A549 (cell line): Measurements from ENCODE around the gene CSTPP1. TPM values are rescaled to one million over a fixed set of nuclear protein-coding genes. Genes with fewer than 3 reads are reported as not detected.

ENCODE experiments used
- ATAC-seq, 2 experiments: fragments of 200-7000 bp in 1 of 2; fragments of >200 bp in 1 of 2; cut with Nextera tagmentation in 1 of 2; cut with Tn5 transposase in 1 of 2; 3 replicates each; pipeline versions ENCODE4 v1.8.0 to v1.9.1; 2018 to 2020; ENCODE audit warnings: mild to moderate bottlenecking in 1 of 2, moderate library complexity in 1 of 2
- CTCF ChIA-PET: fragments of 300-600 bp; sonication (Branson Sonifier 250); formaldehyde crosslinking; extraction: SDS; loops from one replicate; lab custom pipeline; 2021; ENCODE audit warnings: antibody characterized with exemption, inconsistent platforms; lab: Yijun Ruan, JAX
- POLR2A ChIA-PET: fragments of 350-600 bp; formaldehyde crosslinking; extraction: SDS; loops from one replicate; lab custom pipeline; 2021; ENCODE audit warnings: antibody characterized with exemption, inconsistent platforms; lab: Yijun Ruan, JAX
- DNase-seq, 2 experiments: peaks; one replicate each; pipeline versions ENCODE4 v3.0.0 to v3.0.0-alpha.2; 2011 to 2016; ENCODE audit warnings: low read depth in 1 of 2, low spot score in 1 of 2
- FAIRE-seq: peaks from 2 replicates; lab custom pipeline; 2011; peaks lifted over from hg19 to GRCh38; lab: Jason Lieb, UNC
- H3K27ac ChIP-seq, 2 experiments: fragments of >200 bp; sonication (Bioruptor Twin); formaldehyde crosslinking; 3 replicates each; pipeline ENCODE4 v1.5.1; 2016 to 2017
- H3K4me1 ChIP-seq: fragments of >200 bp; sonication (Bioruptor Twin); formaldehyde crosslinking; 3 replicates; pipeline ENCODE4 v1.6.1; 2016
- H3K4me2 ChIP-seq: fragments of >200 bp; sonication (Bioruptor Twin); formaldehyde crosslinking; 3 replicates; pipeline ENCODE4 v1.6.1; 2016
- H3K4me3 ChIP-seq: fragments of >200 bp; sonication (Bioruptor Twin); formaldehyde crosslinking; 3 replicates; pipeline ENCODE4 v1.5.1; 2016
- H3K9me3 ChIP-seq: fragments of >200 bp; sonication (Bioruptor Twin); formaldehyde crosslinking; 3 replicates; pipeline ENCODE4 v1.6.1; 2016
- BCL3 ChIP-seq: fragments of >200 bp; sonication (Bioruptor Twin); formaldehyde crosslinking; IDR thresholded peaks from 3 replicates; pipeline ENCODE4 v1.6.1; 2016
- BHLHE40 ChIP-seq: IDR thresholded peaks from 2 replicates; pipeline ENCODE4 v1.6.1; 2012; ENCODE audit warnings: low read depth, low read length, inconsistent platforms
- CBX2 ChIP-seq: fragments of 200-600 bp; sonication (generic); IDR thresholded peaks from 2 replicates; pipeline ENCODE4 v1.6.1; 2016; ENCODE audit warnings: low read depth, mild to moderate bottlenecking, borderline replicate concordance
- EHMT2 ChIP-seq: fragments of 200-600 bp; sonication (generic); IDR thresholded peaks from 2 replicates; pipeline ENCODE4 v1.6.1; 2016; ENCODE audit warnings: antibody characterized with exemption, low read depth, mild to moderate bottlenecking, moderate library complexity
- EP300 ChIP-seq, 2 experiments: fragments of >200 bp; sonication (Bioruptor Twin); formaldehyde crosslinking; IDR thresholded peaks; 2 replicates in 1 of 2; 3 replicates in 1 of 2; pipeline ENCODE4 v1.6.1; 2016 to 2017
- ESRRA ChIP-seq: fragments of 150-350 bp; IDR thresholded peaks from 2 replicates; pipeline ENCODE4 v1.6.1; 2014; ENCODE audit warnings: mild to moderate bottlenecking, low read length, borderline replicate concordance
- HDAC2 ChIP-seq: fragments of 200-600 bp; sonication (generic); IDR thresholded peaks from 2 replicates; pipeline ENCODE4 v1.6.1; 2016
- HMGXB4 ChIP-seq: fragments of 250-450 bp; sonication (Bioruptor Pico); IDR thresholded peaks from 2 replicates; pipeline ENCODE4 v1.5.0; 2021; ENCODE audit warnings: mild to moderate bottlenecking, moderate library complexity, borderline replicate concordance
- HOXA7 ChIP-seq: fragments of 250-450 bp; sonication (Bioruptor Pico); IDR thresholded peaks from 2 replicates; pipeline ENCODE4 v1.5.0; 2020; ENCODE audit warnings: mild to moderate bottlenecking, moderate library complexity
- HOXB13 ChIP-seq: fragments of 250-450 bp; sonication (Bioruptor Pico); IDR thresholded peaks from 2 replicates; pipeline ENCODE4 v1.5.0; 2020; ENCODE audit warnings: low read depth, mild to moderate bottlenecking, moderate library complexity
- PHF8 ChIP-seq: fragments of 200-600 bp; sonication (generic); IDR thresholded peaks from 2 replicates; pipeline ENCODE4 v1.6.1; 2016; ENCODE audit warnings: low read depth, mild to moderate bottlenecking, antibody characterized with exemption, moderate library complexity, borderline replicate concordance
- RARB ChIP-seq: fragments of 250-450 bp; sonication (Bioruptor Pico); IDR thresholded peaks from 2 replicates; pipeline ENCODE4 v1.8.0; 2021; ENCODE audit warnings: mild to moderate bottlenecking, moderate library complexity
- SMC3 ChIP-seq: fragments of >200 bp; sonication (Bioruptor Twin); formaldehyde crosslinking; IDR thresholded peaks from 3 replicates; pipeline ENCODE4 v1.6.1; 2018; ENCODE audit warnings: inconsistent platforms
- SREBF2 ChIP-seq: fragments of 450-650 bp; IDR thresholded peaks from 2 replicates; pipeline ENCODE4 v1.6.1; 2014; ENCODE audit warnings: mild to moderate bottlenecking, moderate library complexity
- TP53 ChIP-seq: fragments of 250-450 bp; sonication (Bioruptor Pico); IDR thresholded peaks from 2 replicates; pipeline ENCODE4 v1.5.0; 2021; ENCODE audit warnings: mild to moderate bottlenecking, moderate library complexity
- ZC3H11A ChIP-seq: fragments of 450-650 bp; IDR thresholded peaks from 2 replicates; pipeline ENCODE4 v1.6.1; 2014; ENCODE audit warnings: antibody characterized with exemption, mild to moderate bottlenecking
- ZFP36 ChIP-seq: fragments of 450-650 bp; IDR thresholded peaks from 2 replicates; pipeline ENCODE4 v1.6.1; 2014; ENCODE audit warnings: borderline replicate concordance; ENCODE audit not compliant: partially characterized antibody
- WGBS: methylation state at CpG from one replicate; pipeline ENCODE4 v1.1.6; 2017; ENCODE audit errors: missing lambda C conversion rate; 5-methylcytosine and 5-hydroxymethylcytosine counted together
- polyA plus RNA-seq, 4 experiments: library from polyadenylated mRNA; depleted of rRNA in 3 of 4; stranded (reverse); fragments of >200 nt; fragmentation: RNase III in 1 of 4; extraction: RNeasy Plus Mini Kit Qiagen cat#74134 plus additional on column Dnase treatment in 1 of 4; gene quantifications; 2 replicates in 3 of 4; 3 replicates in 1 of 4; pipeline ENCODE4 v1.2.3, GENCODE V29; 2011 to 2017
- TF ChIP-seq, protein P1 (sequence below): IDR thresholded peaks from 2 replicates; pipeline ENCODE4 v1.6.1; 2012
- TF ChIP-seq, protein P2 (sequence below): fragments of 250-450 bp; sonication (Bioruptor Pico); IDR thresholded peaks from 2 replicates; pipeline ENCODE4 v1.5.0; 2020; ENCODE audit warnings: low read depth, mild to moderate bottlenecking, moderate library complexity
- TF ChIP-seq, protein P3 (sequence below): fragments of 150-350 bp; IDR thresholded peaks from 2 replicates; pipeline ENCODE4 v1.6.1; 2014; ENCODE audit warnings: low read depth, mild to moderate bottlenecking, low read length

The CSTPP1 gene
- polyA plus RNA-seq, 2 of the 4 experiments (the other 2 are of a cell fraction), result 31.5 to 34.5 TPM

GRCh38 chr11:47178737-47179654 lies 242.4 kb downstream of the CSTPP1 start:
- no peak for ATAC-seq
- no peak for FAIRE-seq
- no peak for TF ChIP-seq ESRRA
- TF ChIP-seq RARB (CRISPR knock-in tag), result no peak
- no peak for TF ChIP-seq HOXA7 (CRISPR knock-in tag)
- TF ChIP-seq, protein P1, sequence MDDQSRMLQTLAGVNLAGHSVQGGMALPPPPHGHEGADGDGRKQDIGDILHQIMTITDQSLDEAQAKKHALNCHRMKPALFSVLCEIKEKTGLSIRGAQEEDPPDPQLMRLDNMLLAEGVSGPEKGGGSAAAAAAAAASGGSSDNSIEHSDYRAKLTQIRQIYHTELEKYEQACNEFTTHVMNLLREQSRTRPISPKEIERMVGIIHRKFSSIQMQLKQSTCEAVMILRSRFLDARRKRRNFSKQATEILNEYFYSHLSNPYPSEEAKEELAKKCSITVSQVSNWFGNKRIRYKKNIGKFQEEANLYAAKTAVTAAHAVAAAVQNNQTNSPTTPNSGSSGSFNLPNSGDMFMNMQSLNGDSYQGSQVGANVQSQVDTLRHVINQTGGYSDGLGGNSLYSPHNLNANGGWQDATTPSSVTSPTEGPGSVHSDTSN, result no peak
- TF ChIP-seq TP53 (CRISPR knock-in tag), result no peak
- TF ChIP-seq PHF8, result no peak
- no peak for TF ChIP-seq SMC3
- TF ChIP-seq, protein P2, sequence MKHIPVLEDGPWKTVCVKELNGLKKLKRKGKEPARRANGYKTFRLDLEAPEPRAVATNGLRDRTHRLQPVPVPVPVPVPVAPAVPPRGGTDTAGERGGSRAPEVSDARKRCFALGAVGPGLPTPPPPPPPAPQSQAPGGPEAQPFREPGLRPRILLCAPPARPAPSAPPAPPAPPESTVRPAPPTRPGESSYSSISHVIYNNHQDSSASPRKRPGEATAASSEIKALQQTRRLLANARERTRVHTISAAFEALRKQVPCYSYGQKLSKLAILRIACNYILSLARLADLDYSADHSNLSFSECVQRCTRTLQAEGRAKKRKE (CRISPR knock-in tag), result no peak
- TF ChIP-seq BHLHE40, result no peak
- TF ChIP-seq HMGXB4, result no peak
- TF ChIP-seq CBX2, result no peak
- TF ChIP-seq EP300 (IDR thresholded peaks at IDR 0.05), result no peak
- TF ChIP-seq BCL3, result no peak
- no peak for TF ChIP-seq HOXB13 (CRISPR knock-in tag)
- TF ChIP-seq SREBF2, result no peak
- no peak for TF ChIP-seq ZC3H11A
- no peak for TF ChIP-seq EHMT2
- no peak for TF ChIP-seq ZFP36
- TF ChIP-seq, protein P3, sequence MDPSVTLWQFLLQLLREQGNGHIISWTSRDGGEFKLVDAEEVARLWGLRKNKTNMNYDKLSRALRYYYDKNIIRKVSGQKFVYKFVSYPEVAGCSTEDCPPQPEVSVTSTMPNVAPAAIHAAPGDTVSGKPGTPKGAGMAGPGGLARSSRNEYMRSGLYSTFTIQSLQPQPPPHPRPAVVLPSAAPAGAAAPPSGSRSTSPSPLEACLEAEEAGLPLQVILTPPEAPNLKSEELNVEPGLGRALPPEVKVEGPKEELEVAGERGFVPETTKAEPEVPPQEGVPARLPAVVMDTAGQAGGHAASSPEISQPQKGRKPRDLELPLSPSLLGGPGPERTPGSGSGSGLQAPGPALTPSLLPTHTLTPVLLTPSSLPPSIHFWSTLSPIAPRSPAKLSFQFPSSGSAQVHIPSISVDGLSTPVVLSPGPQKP, result no peak
- TF ChIP-seq HDAC2, result no peak
- Histone ChIP-seq H3K9me3 (no peaks in the 10 kb centered on the region), H3K4me1 (peaks cover 14% of the 10 kb centered on the region), H3K27ac (no peak overlapping the region), H3K4me2 (no peak overlapping the region), H3K4me3 (no peak overlapping the region)
- DNase-seq, result no peak
- 94% methylated on average over 15 of the region's 23 CpGs for WGBS
- POLR2A ChIA-PET, result interaction anchor here (0.5 to 1.3 kb wide), 5 partner anchors 35 to 176 kb away, joined by 3 to 23 read pairs (median 4); partner anchors contain the start of genes ACP2 and DDB2
- CTCF ChIA-PET, result interaction anchor here (0.6 to 10.8 kb wide), 34 partner anchors 8 to 674 kb away, joined by 3 to 173 read pairs (median 6); partner anchors contain the start of genes ACP2, DDB2, MADD and NR1H3
